ENCODE results near the gene STYXL2.

Gene STYXL2

GRCh38 chr1:167138703-167139102 lies 44.8 kb downstream of the STYXL2 start:
- DNase-seq (ENCODE audit: low spot score): no peak

GRCh38 chr1:167141963-167142362 lies 48.1 kb downstream of the STYXL2 start:
- no peak overlapping the region for H3K27ac ChIP-seq (ENCODE audit: poor library complexity, severe bottlenecking)
- TF ChIP-seq CTCF (IDR thresholded peaks at IDR 0.05; ENCODE audit: poor library complexity, severe bottlenecking): no peak
- H3K27me3 ChIP-seq (ENCODE audit: insufficient read depth, poor library complexity, severe bottlenecking): no peaks in the 10 kb centered on the region
- H3K4me1 ChIP-seq (ENCODE audit: insufficient read depth, poor library complexity, severe bottlenecking): no peaks in the 10 kb centered on the region
- ATAC-seq (ENCODE audit: low read depth) (no peak), DNase-seq (ENCODE audit: low spot score) (no peak)
- H3K36me3 ChIP-seq (ENCODE audit: low read depth): no peaks in the 10 kb centered on the region
- H3K9me3 ChIP-seq (ENCODE audit: severe bottlenecking): no peaks in the 10 kb centered on the region
- H3K4me3 ChIP-seq (ENCODE audit: severe bottlenecking): no peak overlapping the region

More at GRCh38 chr1:167138703-167139102, 44.8 kb downstream of the STYXL2 start:
- TF ChIP-seq CTCF (IDR thresholded peaks at IDR 0.05; ENCODE audit: poor library complexity, severe bottlenecking): no peak
- H3K4me3 ChIP-seq (ENCODE audit: severe bottlenecking): no peak overlapping the region
- H3K27me3 ChIP-seq (ENCODE audit: insufficient read depth, poor library complexity, severe bottlenecking): no peaks in the 10 kb centered on the region
- no peak; the same call in 2 of the 3 replicates for ATAC-seq (ENCODE audit: low read depth)
- H3K27ac ChIP-seq (ENCODE audit: poor library complexity, severe bottlenecking): no peak overlapping the region
- no peaks in the 10 kb centered on the region for H3K36me3 ChIP-seq (ENCODE audit: low read depth)
- H3K4me1 ChIP-seq (ENCODE audit: insufficient read depth, poor library complexity, severe bottlenecking): peaks cover 6% of the 10 kb centered on the region
- H3K9me3 ChIP-seq (ENCODE audit: severe bottlenecking): no peaks in the 10 kb centered on the region
